Hepatocyte (in vitro differentiated cells): ENCODE measurements around the gene PRR12.

Source experiments
- CTCF ChIP-seq: fragments of 200-600 bp; sonication (generic); IDR thresholded peaks from 2 replicates; pipeline ENCODE4 v1.5.1; 2016; ENCODE audit warnings: antibody characterized with exemption, mild to moderate bottlenecking; ENCODE audit not compliant: poor library complexity
- EZH2phosphoT487 ChIP-seq: fragments of 200-600 bp; sonication (generic); IDR thresholded peaks from one replicate; pipeline ENCODE4 v1.6.1; 2018; ENCODE audit warnings: antibody characterized with exemption, mild to moderate bottlenecking, low read depth, moderate library complexity; ENCODE audit not compliant: unreplicated experiment, severe bottlenecking

- TF ChIP-seq CTCF (no peak), EZH2phosphoT487 (no peak)
These were observed 10.6 kb downstream of the PRR12 start for GRCh38 chr19:49601482-49602038.
